GM12878 (cell line): ENCODE measurements around the gene TEDC1.

Experiments
- CBX3 ChIP-seq: fragments of 200-600 bp; sonication (generic); IDR thresholded peaks from 2 replicates; pipeline ENCODE4 v1.6.1; 2016; ENCODE audit warnings: low read depth, borderline replicate concordance
- CTCF ChIP-seq, 3 experiments: IDR thresholded peaks in 2 of 3; conservative IDR thresholded peaks in 1 of 3; 2 replicates each; pipeline ENCODE4 v1.5.1; 2011; ENCODE audit warnings: low read depth in 3 of 3, low read length in 3 of 3, mild to moderate bottlenecking in 3 of 3, control low read depth in 2 of 3, moderate library complexity in 2 of 3, inconsistent platforms in 1 of 3, mixed read lengths in 1 of 3; ENCODE audit not compliant: control insufficient read depth in 2 of 3, insufficient read depth in 1 of 3; ENCODE audit errors: extremely low read depth in 1 of 3
- E2F4 ChIP-seq: IDR thresholded peaks from 2 replicates; pipeline ENCODE4 v1.6.1; 2012; ENCODE audit warnings: low read depth, low read length, improper control_type of control experiment
- EZH2 ChIP-seq: IDR thresholded peaks from 2 replicates; pipeline ENCODE4 v1.6.1; 2012; ENCODE audit warnings: low read depth, mild to moderate bottlenecking, control low read depth, inconsistent platforms, low read length, borderline replicate concordance; ENCODE audit not compliant: control insufficient read depth
- NFXL1 ChIP-seq: fragments of 450-650 bp; IDR thresholded peaks from 2 replicates; pipeline ENCODE4 v1.6.1; 2017; ENCODE audit warnings: antibody characterized with exemption, mild to moderate bottlenecking, borderline replicate concordance
- POLR2A ChIP-seq: IDR thresholded peaks from 2 replicates; pipeline ENCODE4 v1.6.1; 2011; ENCODE audit warnings: low read depth, mild to moderate bottlenecking, low read length
- SPI1 ChIP-seq: IDR thresholded peaks from 2 replicates; pipeline ENCODE4 v1.6.1; 2011; ENCODE audit warnings: low read depth, mild to moderate bottlenecking, low read length, moderate library complexity, borderline replicate concordance; ENCODE audit not compliant: insufficient read depth
- YY1 ChIP-seq: IDR thresholded peaks from 2 replicates; pipeline ENCODE4 v1.6.1; 2011; ENCODE audit warnings: low read depth, mild to moderate bottlenecking, low read length
- ZBTB40 ChIP-seq: fragments of 450-650 bp; IDR thresholded peaks from 2 replicates; pipeline ENCODE4 v1.6.1; 2016; ENCODE audit warnings: mild to moderate bottlenecking, moderate library complexity, borderline replicate concordance

- TF ChIP-seq CBX3 (no peak), CTCF (IDR thresholded peaks at IDR 0.05 in 2 of 3, conservative IDR thresholded peaks at IDR 0.05 in 1 of 3; ENCODE audit: control insufficient read depth in 2 of 3, extremely low read depth in 1 of 3, insufficient read depth in 1 of 3, low read depth in 3 of 3, low read length in 3 of 3) (peak; percentile 56 to 80 (median 62)), SPI1 (no peak), NFXL1 (no peak), EZH2 (no peak), YY1 (peak; percentile 56), ZBTB40 (no peak), E2F4 (no peak), POLR2A (no peak)
Observed at GRCh38 chr14:105448706-105449111, 42.3 kb upstream of the TEDC1 start.
